GM12878 (cell line): ENCODE measurements around the gene CREBBP.

Experiments
- EGR1 ChIP-seq, 2 experiments: IDR thresholded peaks; 1 replicate in 1 of 2; 2 replicates in 1 of 2; pipeline ENCODE4 v1.6.1; 2011 to 2012; ENCODE audit warnings: low read depth in 2 of 2, low read length in 2 of 2, borderline replicate concordance in 1 of 2, mild to moderate bottlenecking in 1 of 2, moderate library complexity in 1 of 2
- GABPA ChIP-seq: IDR thresholded peaks from 2 replicates; pipeline ENCODE4 v1.6.1; 2014; ENCODE audit warnings: antibody characterized with exemption, low read depth, mild to moderate bottlenecking, inconsistent platforms

DNA sequence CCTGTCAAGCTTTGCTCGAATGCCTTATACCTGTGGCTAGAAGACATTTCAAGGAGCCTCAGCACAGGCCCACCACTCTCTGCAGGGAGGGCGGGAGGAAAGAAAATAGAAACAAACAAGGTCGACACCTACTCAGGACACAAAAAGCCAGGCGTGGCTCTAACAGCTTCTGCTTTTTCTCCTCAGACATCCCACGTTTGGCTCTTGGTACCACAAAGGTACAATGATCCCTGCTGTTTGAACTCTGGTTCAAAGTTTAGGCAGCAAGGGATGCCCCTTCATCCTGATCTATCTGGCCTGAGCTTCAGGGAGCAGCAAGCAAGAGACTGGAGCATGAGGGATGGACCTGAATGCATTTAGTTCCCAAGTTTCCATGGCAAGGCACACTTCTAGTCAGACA lies 57.1 kb downstream of the CREBBP start:
- no peak for TF ChIP-seq EGR1 (IDR thresholded peaks at IDR 0.05; ENCODE audit: borderline replicate concordance in 1 of 2, low read depth in 2 of 2, low read length in 2 of 2)
- no peak for TF ChIP-seq GABPA
